ENCODE results near the gene GCNT4.

Gene GCNT4

DNA sequence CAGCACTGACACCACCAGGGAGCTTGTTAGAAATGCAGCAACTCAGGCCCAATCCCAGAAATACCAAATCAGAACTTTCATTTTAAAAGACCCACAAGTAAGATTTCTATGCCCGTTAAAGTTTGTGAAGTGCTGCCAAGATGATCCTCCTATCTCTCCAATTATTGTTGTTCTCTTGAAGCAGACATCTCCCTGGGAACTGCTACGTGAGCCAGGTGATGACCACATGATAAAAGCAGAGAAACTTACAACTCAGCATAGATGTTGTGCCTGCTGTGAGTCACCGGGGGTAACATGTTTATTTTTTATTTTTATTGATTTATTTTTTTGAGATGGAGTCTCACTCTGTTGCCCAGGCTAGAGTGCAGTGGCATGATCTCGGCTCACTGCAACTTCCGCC, 34.4 kb downstream of the GCNT4 start:
- DNase-seq (ENCODE audit: low read depth in 2 of 2), result no peak

DNA sequence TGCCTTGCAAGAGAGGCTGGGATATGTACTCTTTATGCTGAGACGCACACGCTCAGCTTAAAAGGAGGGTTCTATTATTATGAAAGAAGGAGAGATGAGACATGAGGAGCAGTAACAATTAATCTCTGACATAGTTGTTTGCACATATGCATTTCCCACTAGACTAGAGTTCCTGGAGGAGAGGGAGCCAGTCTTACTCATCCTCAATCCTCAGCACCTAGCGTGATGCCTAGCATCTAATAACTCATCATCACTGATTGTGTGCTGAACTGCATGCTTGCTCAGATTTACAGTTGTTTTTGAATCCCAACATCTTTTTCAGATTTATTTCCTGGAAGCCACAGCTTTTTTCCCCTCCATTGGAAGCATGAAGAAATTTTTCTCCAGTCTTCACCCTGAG, 35.5 kb downstream of the GCNT4 start:
- DNase-seq (ENCODE audit: low read depth in 2 of 2), result no peak

DNA sequence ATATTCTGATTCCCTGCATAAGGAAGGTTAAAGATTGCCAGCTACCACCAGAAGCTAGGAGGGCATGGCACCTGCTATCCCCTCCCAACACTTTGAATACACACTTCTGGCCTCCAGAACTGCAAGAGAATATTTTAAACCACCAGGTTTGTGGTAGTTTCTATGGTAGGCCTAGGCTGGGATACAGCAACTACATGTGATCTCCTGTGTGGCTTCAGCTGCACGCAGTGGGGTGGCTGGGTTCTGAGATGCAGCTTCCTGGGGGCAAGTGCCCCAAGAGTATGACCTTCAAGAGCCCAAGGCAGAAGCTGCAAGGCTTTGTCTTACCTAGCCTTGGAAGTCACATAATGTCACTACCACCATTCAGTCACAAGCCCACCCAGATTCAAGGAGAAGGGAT, 39.6 kb downstream of the GCNT4 start:
- DNase-seq (ENCODE audit: low read depth in 2 of 2), result no peak

DNA sequence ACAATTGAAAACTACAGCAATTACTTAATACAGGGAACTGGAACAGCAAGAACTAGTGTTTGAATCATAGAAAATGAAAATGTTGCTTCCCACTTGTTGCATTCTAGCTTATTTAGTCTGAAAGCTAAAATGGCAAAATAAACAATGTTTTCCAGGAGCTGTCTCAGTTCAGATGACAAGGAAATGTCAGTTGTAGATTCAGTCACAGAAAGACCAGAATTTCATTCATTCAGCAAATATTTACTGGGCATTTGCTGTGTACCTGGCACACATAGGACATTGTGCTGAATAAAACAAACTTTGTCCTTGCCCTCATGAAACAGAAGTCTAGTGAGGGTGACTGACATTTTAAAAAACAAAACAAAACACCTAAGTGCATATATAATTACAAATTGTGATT, 41.5 kb downstream of the GCNT4 start:
- DNase-seq (ENCODE audit: low read depth in 2 of 2), result no peak

DNA sequence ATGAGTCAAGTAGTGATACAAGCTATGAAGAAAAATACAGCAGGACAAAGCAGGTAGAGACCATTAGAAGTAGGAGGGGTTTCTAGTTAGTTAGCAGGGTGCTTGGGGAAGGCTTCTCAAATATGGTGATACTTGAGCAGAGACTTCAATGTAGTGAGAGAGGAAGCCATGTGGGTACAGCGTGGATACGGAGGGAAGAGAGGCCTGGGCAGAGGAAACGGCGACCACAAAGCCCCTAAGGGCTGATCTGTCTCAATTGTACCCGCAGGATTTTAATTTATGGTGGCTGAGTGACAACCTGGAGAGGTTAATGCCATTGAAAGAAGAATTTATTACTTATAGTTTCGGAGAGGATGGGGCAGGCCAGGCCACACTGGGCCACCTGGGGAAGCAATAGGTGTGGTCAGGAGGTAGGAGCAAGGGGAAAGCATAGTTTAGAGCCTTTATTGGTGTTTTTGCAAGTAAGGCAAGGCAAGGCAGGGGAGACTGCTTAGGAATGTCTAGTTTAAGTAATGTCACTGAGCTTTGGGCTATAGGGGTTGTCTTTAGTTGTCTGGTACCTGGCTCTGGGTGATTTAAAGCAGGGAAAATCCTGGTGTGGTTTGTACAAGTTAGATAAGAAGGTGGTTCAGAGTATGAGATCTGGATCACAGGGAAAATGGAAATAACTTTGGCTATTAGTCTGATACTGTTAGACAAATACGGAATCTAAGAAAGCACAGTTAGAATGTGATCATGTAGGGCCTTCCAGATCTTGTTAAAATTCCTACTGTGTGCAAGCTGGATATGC, 42.6 kb downstream of the GCNT4 start:
- DNase-seq (ENCODE audit: low read depth in 2 of 2), result no peak

DNA sequence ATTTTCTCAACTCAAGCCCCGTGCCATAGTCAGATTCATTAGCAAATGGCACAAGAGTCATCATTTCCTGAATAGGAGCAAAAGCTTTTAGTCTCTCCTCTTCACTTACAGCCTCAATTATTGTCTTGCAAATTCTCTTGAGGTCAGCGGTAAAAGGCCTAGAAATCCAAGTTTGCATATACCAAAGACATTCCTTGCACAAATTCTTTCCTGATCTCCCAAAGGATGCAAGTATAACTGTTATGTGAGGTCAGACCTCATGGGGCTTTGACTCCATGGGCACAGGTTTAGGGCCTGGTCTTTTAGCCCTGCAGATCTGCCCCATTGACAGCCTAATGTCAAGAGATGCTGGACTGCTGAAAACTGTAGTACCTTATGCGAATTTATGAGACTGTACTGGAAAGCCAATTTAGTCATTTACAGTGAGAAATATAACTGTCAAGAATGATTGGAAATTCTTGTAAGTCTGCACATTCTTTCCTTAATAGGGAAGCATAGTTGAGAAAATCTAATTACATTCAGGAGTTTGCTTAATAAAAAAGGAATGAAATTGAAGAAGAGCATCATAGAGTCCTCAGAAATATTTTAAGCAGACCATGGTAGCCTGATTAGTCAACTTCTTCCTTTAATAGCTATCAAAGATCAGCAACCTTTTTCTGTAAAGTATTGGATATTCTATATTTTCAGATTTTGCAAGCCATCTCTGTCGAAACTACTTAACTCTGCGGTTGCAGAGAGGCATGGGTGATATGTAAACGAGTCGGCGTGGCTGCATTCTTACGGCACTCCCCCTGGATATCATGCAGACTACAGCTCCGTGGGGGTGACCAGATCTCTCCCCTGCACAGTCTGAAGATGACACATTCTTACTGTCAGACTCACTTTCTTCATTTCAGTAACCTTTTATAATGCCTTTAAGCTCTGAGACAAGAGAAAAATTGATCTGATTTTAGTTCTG, 45.2 kb downstream of the GCNT4 start:
- DNase-seq (ENCODE audit: low read depth in 2 of 2), result no peak

DNA sequence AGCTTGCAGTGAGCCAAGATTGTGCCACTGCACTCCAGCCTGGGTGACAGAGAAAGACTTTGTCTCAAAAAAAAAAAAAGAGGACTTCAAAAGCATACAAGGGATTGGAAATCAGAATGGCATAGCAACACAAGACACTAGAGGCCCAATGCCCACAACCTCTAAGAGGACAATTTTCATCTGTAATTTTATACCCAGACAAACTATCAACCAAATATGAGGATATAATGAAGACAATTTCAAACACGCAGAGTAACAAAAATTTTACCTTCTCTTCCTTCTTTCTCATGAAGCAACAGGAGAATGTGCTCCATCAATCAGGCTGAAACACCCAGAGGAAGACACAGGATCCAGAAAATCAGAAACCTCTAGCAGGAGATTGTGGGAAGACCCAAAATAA, 46.8 kb downstream of the GCNT4 start:
- DNase-seq (ENCODE audit: low read depth in 2 of 2), result no peak

Measured in stimulated activated CD8-positive, alpha-beta memory T cell treated with anti-CD3 and anti-CD28 coated beads, Interleukin-15, amount 100 ng/mL, for 48 hours (primary cell).